Prostate gland (tissue), 2 donors: ENCODE results near the gene MYH1.

Experiments
- POLR2A ChIP-seq: fragments of 450-650 bp; IDR thresholded peaks from one replicate; pipeline ENCODE4 v1.6.1; 2016; ENCODE audit warnings: antibody characterized with exemption, mild to moderate bottlenecking
- POLR2AphosphoS5 ChIP-seq: sonication (generic); formaldehyde crosslinking; IDR thresholded peaks from one replicate; pipeline ENCODE4 v1.6.1; 2017; ENCODE audit warnings: antibody characterized with exemption
- TF ChIP-seq, protein P1 (sequence below), 4 experiments: fragments of 200-600 bp in 2 of 4; fragments of 450-650 bp in 2 of 4; sonication (generic) in 2 of 4; IDR thresholded peaks; 1 replicate in 3 of 4; 2 replicates in 1 of 4; pipeline ENCODE4 v1.5.1; 2016 to 2019; ENCODE audit warnings: antibody characterized with exemption in 4 of 4, mild to moderate bottlenecking in 2 of 4, moderate library complexity in 2 of 4

DNA sequence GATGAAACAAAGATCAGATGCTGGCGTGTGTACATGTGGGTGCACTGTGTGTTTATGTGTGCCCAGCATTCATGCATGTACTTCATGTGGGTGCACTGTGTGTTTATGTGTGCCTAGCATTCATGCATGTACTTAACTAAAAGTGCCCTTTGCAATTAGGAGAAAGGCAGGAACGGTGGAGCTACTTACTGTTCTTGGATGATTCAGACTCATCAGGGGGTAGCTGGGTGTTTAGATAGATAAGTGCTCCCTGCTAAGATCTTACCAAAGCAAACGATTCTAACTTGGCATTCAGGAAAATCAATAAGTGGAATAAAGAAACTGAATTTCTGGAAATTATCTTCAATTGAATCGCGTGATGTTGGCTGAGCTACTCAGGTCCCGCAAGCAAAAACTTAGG, 39.7 kb upstream of the MYH1 start:
- TF ChIP-seq, protein P1, sequence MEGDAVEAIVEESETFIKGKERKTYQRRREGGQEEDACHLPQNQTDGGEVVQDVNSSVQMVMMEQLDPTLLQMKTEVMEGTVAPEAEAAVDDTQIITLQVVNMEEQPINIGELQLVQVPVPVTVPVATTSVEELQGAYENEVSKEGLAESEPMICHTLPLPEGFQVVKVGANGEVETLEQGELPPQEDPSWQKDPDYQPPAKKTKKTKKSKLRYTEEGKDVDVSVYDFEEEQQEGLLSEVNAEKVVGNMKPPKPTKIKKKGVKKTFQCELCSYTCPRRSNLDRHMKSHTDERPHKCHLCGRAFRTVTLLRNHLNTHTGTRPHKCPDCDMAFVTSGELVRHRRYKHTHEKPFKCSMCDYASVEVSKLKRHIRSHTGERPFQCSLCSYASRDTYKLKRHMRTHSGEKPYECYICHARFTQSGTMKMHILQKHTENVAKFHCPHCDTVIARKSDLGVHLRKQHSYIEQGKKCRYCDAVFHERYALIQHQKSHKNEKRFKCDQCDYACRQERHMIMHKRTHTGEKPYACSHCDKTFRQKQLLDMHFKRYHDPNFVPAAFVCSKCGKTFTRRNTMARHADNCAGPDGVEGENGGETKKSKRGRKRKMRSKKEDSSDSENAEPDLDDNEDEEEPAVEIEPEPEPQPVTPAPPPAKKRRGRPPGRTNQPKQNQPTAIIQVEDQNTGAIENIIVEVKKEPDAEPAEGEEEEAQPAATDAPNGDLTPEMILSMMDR (IDR thresholded peaks at IDR 0.05): no peak
- TF ChIP-seq POLR2AphosphoS5 (no peak), POLR2A (no peak)
